Effector memory CD4-positive, alpha-beta T cell (primary cell): ENCODE data around the gene ARL3.
A peak's percentile ranks its signal among the peaks of the same experiment; 100 is the strongest.

ENCODE experiments used
- DNase-seq, 3 donors: peaks; one replicate each; pipeline ENCODE4 v3.0.0-alpha.2; 2020
- H3K27ac ChIP-seq: 2 replicates; pipeline ENCODE4 v1.7.0; 2013; ENCODE audit warnings: mild to moderate bottlenecking, low read length, moderate library complexity; ENCODE audit not compliant: insufficient read depth, poor library complexity, severe bottlenecking
- H3K27me3 ChIP-seq: replicated peaks from 2 replicates; pipeline ENCODE4 v1.7.0; 2013; ENCODE audit warnings: mild to moderate bottlenecking, low read length; ENCODE audit not compliant: insufficient read depth, control insufficient read depth, poor library complexity, severe bottlenecking
- H3K36me3 ChIP-seq: 2 replicates; pipeline ENCODE4 v1.7.0; 2013; ENCODE audit warnings: mild to moderate bottlenecking, low read length, moderate library complexity; ENCODE audit not compliant: control insufficient read depth, insufficient read depth
- H3K4me1 ChIP-seq: 2 replicates; pipeline ENCODE4 v1.7.0; 2013; ENCODE audit warnings: low read length, mild to moderate bottlenecking; ENCODE audit not compliant: control insufficient read depth, insufficient read depth, poor library complexity, severe bottlenecking
- H3K4me3 ChIP-seq: 2 replicates; pipeline ENCODE4 v1.7.0; 2013; ENCODE audit warnings: low read length, low read depth, mild to moderate bottlenecking; ENCODE audit not compliant: insufficient read depth, poor library complexity, severe bottlenecking
- H3K9me3 ChIP-seq: 2 replicates; pipeline ENCODE4 v1.7.0; 2013; ENCODE audit warnings: mild to moderate bottlenecking, low read length, moderate library complexity; ENCODE audit not compliant: control insufficient read depth

ARL3 gene

GRCh38 chr10:102647443-102648268, 66.5 kb downstream of the ARL3 start:
- Histone ChIP-seq H3K4me1 (peaks cover 60% of the 10 kb centered on the region), H3K27me3 (no peaks in the 10 kb centered on the region), H3K27ac (peak overlapping the region; percentile 95), H3K36me3 (no peaks in the 10 kb centered on the region), H3K9me3 (no peaks in the 10 kb centered on the region), H3K4me3 (peak overlapping the region; percentile 87)
- no peak for DNase-seq

- H3K4me1 ChIP-seq = peaks cover 54% of the 10 kb centered on the region
- no peaks in the 10 kb centered on the region for H3K27me3 ChIP-seq
- H3K27ac ChIP-seq = peak overlapping the region; percentile 95
- H3K4me3 ChIP-seq = peak overlapping the region; percentile 87
- no peaks in the 10 kb centered on the region for H3K36me3 ChIP-seq
- DNase-seq = no peak
- H3K9me3 ChIP-seq = no peaks in the 10 kb centered on the region
Observed at GRCh38 chr10:102646610-102647442, 67.4 kb downstream of the ARL3 start.

DNA sequence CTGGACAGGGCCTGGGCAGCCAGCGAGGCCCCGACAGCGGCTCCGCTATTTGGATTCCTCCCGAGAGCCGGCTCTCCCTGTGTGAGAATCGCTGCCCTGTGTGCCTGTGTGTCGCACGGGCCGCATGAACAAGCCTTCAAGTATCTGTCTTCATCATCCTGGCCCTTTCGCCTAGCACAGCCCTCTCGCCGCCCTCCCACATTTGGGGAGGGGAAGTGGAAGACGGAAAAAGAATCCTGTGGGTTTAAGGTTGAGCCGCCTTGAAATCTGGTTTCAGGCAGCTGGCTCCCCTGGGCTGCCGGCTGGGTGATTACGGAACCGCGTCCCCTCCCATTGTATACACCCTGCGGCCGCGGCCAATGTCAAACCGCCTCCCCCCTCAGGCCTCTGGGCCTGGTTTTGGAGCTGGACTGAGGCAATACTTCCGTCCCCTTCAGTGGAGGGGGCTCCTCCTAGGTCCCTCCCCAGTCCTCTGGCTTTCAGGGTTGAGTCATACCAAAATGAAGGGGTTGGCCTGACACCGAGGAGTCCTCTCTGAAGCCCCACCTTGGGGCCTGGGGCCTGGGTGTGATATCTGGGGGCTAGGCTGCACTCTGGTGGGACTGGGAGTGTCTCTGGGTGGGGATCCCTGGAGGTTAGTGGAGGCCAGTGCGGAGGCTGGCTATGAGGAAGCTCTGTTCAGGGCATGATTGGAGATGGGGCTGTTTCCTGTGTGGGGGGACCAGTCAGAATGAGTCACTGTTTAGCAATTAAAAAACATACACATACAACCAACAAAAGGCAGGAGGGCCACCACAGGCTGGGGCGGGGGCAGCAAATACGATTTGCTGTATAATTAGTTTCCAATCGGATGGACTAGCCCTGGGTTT, 68.2 kb downstream of the ARL3 start:
- Histone ChIP-seq H3K4me1 (peaks cover 51% of the 10 kb centered on the region), H3K4me3 (peak overlapping the region; percentile 87), H3K36me3 (no peaks in the 10 kb centered on the region), H3K9me3 (no peaks in the 10 kb centered on the region), H3K27me3 (no peaks in the 10 kb centered on the region), H3K27ac (peak overlapping the region; percentile 95)
- DNase-seq = peak; percentile 58 to 74 (median 68)

DNA sequence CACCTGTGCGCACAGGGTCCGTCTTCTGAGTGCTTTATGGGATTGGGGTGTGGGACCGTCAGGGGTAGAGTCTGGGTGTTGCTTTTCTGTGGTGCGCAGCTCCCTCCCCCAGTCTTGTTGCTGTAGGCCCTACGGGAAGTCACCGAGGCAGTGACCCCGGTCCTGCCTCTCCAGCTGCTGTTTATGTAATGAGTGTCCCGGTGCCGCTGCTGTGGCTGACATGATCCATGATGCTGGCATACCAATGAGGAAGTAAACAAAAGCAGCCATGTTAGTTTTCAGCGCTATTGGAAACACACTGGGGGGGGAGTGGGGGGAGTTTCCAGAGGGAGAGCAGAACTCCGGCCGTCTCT, 68.8 kb downstream of the ARL3 start:
- Histone ChIP-seq H3K27ac (peak overlapping the region; percentile 95), H3K27me3 (no peaks in the 10 kb centered on the region), H3K36me3 (no peaks in the 10 kb centered on the region), H3K9me3 (no peaks in the 10 kb centered on the region), H3K4me3 (peak overlapping the region; percentile 87), H3K4me1 (peaks cover 44% of the 10 kb centered on the region)
- DNase-seq = peak; percentile 15 to 41 (median 39)

DNA sequence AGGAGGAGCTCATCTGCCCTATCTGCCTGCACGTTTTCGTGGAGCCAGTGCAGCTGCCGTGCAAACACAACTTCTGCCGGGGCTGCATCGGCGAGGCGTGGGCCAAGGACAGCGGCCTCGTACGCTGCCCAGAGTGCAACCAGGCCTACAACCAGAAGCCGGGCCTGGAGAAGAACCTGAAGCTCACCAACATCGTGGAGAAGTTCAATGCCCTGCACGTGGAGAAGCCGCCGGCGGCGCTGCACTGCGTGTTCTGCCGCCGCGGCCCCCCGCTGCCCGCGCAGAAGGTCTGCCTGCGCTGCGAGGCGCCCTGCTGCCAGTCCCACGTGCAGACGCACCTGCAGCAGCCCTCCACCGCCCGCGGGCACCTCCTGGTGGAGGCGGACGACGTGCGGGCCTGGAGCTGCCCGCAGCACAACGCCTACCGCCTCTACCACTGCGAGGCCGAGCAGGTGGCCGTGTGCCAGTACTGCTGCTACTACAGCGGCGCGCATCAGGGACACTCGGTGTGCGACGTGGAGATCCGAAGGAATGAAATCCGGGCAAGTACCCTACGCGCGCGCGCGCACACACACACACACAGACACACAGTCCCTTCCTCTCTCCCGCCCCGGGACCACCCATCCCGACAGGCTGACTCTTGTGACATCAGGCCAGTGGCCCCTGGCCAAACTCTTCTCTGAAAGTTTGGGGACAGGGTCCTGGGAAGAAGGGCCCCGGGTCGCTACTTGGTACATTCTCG, 69.4 kb downstream of the ARL3 start:
- peak; percentile 69 to 75 (median 70) for DNase-seq
- H3K36me3 ChIP-seq = no peaks in the 10 kb centered on the region
- H3K27ac ChIP-seq = peak overlapping the region; percentile 95
- no peaks in the 10 kb centered on the region for H3K27me3 ChIP-seq
- H3K4me3 ChIP-seq = peak overlapping the region; percentile 87
- H3K9me3 ChIP-seq = no peaks in the 10 kb centered on the region
- H3K4me1 ChIP-seq = peaks cover 39% of the 10 kb centered on the region

DNA sequence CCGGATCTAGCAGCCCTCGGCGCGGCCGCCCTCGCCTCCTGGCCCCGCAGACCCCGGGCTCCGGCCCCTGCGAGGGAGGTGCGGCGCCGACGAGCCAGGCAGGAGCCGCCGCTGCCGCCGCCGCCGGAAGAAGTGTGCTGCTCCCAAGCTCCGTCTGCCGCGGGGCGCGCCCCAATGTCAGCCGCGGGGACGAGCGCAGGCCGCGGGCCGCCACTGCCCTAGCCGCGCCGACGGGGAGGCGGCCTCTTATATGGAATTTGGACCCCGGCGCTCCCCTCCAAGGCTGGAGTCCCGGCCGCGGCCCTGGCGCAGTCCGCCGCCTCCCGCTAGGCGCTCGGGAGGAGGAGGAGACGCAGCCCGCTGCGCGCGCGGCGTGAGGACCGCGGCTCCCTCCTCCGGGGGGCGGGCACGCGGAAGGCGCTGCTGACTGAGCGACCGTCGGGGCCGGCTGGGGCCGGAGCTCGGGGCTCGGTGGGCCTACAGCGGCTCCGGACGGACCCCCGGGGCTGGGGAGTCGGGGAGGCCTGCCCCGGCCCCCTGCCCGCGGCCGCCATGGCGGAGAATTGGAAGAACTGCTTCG, 70.0 kb downstream of the ARL3 start, which contains the start of gene TRIM8:
Gene TRIM8, plus strand, starts transcription at position 414 of the 580 bp plus-strand sequence. Its CDS starts 139 bp downstream, at position 553.
- Histone ChIP-seq H3K27me3 (no peaks in the 10 kb centered on the region), H3K36me3 (no peaks in the 10 kb centered on the region), H3K9me3 (no peaks in the 10 kb centered on the region), H3K4me3 (peak within 1 kb of the TSS; percentile 92), H3K27ac (peak within 1 kb of the TSS; percentile 95), H3K4me1 (peaks cover 32% of the 10 kb centered on the region)
- peak; percentile 10 to 43 (median 41) for DNase-seq

- H3K4me1 ChIP-seq = peaks cover 26% of the 10 kb centered on the region
- H3K9me3 ChIP-seq = no peaks in the 10 kb centered on the region
- peak; percentile 16 to 31 (median 17) for DNase-seq
- peak overlapping the region; percentile 95 for H3K27ac ChIP-seq
- H3K4me3 ChIP-seq = peak overlapping the region; percentile 92
- no peaks in the 10 kb centered on the region for H3K36me3 ChIP-seq
- H3K27me3 ChIP-seq = no peaks in the 10 kb centered on the region
Observed at GRCh38 chr10:102643336-102644065, 70.7 kb downstream of the ARL3 start.

DNA sequence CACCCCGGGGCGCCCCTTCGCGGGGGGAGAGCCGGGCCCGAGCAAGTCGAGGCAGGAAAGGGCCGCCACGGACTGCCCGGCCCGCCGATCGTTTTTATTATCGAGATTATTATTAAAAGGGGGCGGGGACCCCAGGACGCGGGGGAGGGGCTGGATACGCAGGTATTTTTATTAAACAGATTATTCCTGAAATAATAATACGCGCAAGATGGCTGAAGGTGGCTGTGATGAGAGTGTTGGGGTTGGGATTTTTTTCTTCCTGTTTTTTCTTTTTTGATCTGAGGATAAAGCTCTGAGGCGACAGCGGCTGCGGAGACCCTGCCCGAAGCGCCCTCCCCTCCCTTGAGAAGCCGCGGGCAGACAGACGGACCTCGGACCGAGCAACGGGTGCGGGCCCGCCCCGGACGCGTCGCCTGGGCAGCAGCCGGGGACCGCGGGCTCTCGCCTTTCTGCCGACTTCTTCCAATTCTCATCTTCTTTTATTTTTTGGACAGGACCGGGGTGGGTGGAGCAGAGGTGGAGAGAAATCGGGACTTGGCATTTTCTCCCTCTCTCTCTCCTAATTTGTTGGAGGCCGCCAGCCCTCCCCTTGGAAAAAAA, 71.4 kb downstream of the ARL3 start:
- no peaks in the 10 kb centered on the region for H3K27me3 ChIP-seq
- H3K4me1 ChIP-seq = peaks cover 19% of the 10 kb centered on the region
- H3K36me3 ChIP-seq = no peaks in the 10 kb centered on the region
- H3K9me3 ChIP-seq = no peaks in the 10 kb centered on the region
- peak in 2 of 3 donors; percentile 39 to 47 for DNase-seq
- peak overlapping the region; percentile 92 for H3K4me3 ChIP-seq
- peak overlapping the region; percentile 89 for H3K27ac ChIP-seq
